Left renal cortex interstitium (tissue), 4 donors: ENCODE data around the gene PRKN. TPM values are rescaled to one million over a fixed set of nuclear protein-coding genes. Genes with fewer than 3 reads are reported as not detected.

Experiments used
- DNase-seq, 4 donors: peaks; one replicate each; pipeline ENCODE4 v3.0.0-alpha.2; 2013; ENCODE audit warnings: low read depth in 4 of 4, low spot score in 2 of 4, missing footprints in 1 of 4
- polyA plus RNA-seq, 4 donors: library from polyadenylated mRNA; unstranded; fragments of 120-200 nt; gene quantifications; one replicate each; pipeline ENCODE4 v1.2.1, GENCODE V29; 2013; ENCODE audit not compliant: insufficient read length in 4 of 4

The PRKN gene
- polyA plus RNA-seq, 4 donors, result 7.9 to 12.9 (median 9.1) TPM

- DNase-seq, result no peak
Measured at GRCh38 chr6:161455848-161456247, 1271.7 kb downstream of the PRKN start.

GRCh38 chr6:161453558-161453957 lies 1274.0 kb downstream of the PRKN start:
- no peak for DNase-seq

GRCh38 chr6:161452241-161452640 lies 1275.3 kb downstream of the PRKN start:
- no peak for DNase-seq

GRCh38 chr6:161449521-161449920 lies 1278.0 kb downstream of the PRKN start:
- no peak for DNase-seq

GRCh38 chr6:161446949-161447348 lies 1280.6 kb downstream of the PRKN start:
- DNase-seq, result no peak

GRCh38 chr6:161446296-161446925 lies 1281.2 kb downstream of the PRKN start:
- no peak for DNase-seq

- DNase-seq, result no peak
Measured at GRCh38 chr6:161445021-161445799, 1282.4 kb downstream of the PRKN start.

GRCh38 chr6:161444464-161444863 lies 1283.1 kb downstream of the PRKN start:
- DNase-seq, result no peak

- no peak for DNase-seq
Measured at GRCh38 chr6:161443848-161444247, 1283.7 kb downstream of the PRKN start.

- DNase-seq, result no peak
Measured at GRCh38 chr6:161442420-161442819, 1285.1 kb downstream of the PRKN start.

- no peak for DNase-seq
Measured at GRCh38 chr6:161440299-161440698, 1287.3 kb downstream of the PRKN start.

GRCh38 chr6:161439093-161439492 lies 1288.5 kb downstream of the PRKN start:
- no peak for DNase-seq

GRCh38 chr6:161438430-161439030 lies 1289.0 kb downstream of the PRKN start:
- DNase-seq, result no peak

GRCh38 chr6:161437851-161438250 lies 1289.7 kb downstream of the PRKN start:
- DNase-seq, result no peak

GRCh38 chr6:161436106-161436876 lies 1291.3 kb downstream of the PRKN start:
- DNase-seq, result no peak

- DNase-seq, result no peak
Measured at GRCh38 chr6:161435748-161436070, 1291.9 kb downstream of the PRKN start.

GRCh38 chr6:161434921-161435747 lies 1292.4 kb downstream of the PRKN start:
- DNase-seq, result no peak

- DNase-seq, result no peak
Measured at GRCh38 chr6:161434350-161434749, 1293.2 kb downstream of the PRKN start.

- no peak for DNase-seq
Measured at GRCh38 chr6:161432546-161432945, 1295.0 kb downstream of the PRKN start.

- DNase-seq, result no peak
Measured at GRCh38 chr6:161429921-161430490, 1297.6 kb downstream of the PRKN start.
